GM19239 (cell line): Measurements from ENCODE around the gene SLC6A6.
A peak's percentile ranks its signal among the peaks of the same experiment; 100 is the strongest.

ENCODE experiments used
- DNase-seq: peaks from one replicate; pipeline ENCODE4 v3.0.0; 2011; ENCODE audit warnings: low spot score; ENCODE audit not compliant: insufficient read length
- FAIRE-seq: peaks from 2 replicates; lab custom pipeline; 2011; peaks lifted over from hg19 to GRCh38; lab: Jason Lieb, UNC

SLC6A6 gene

GRCh38 chr3:14414846-14415464 is 12.5 kb downstream of the SLC6A6 start:
- FAIRE-seq (no peak), DNase-seq (no peak)

GRCh38 chr3:14415501-14415900 is 13.1 kb downstream of the SLC6A6 start:
- DNase-seq = no peak
- FAIRE-seq = no peak

GRCh38 chr3:14416453-14416852 is 14.0 kb downstream of the SLC6A6 start:
- FAIRE-seq = no peak
- DNase-seq = no peak

- no peak for FAIRE-seq
- no peak for DNase-seq
Measured at GRCh38 chr3:14418296-14419250, 16.2 kb downstream of the SLC6A6 start.

GRCh38 chr3:14422016-14422963 is 19.9 kb downstream of the SLC6A6 start:
- no peak for FAIRE-seq
- DNase-seq = no peak

GRCh38 chr3:14423197-14423743 is 20.9 kb downstream of the SLC6A6 start:
- DNase-seq (no peak), FAIRE-seq (peak; percentile 28)

GRCh38 chr3:14423963-14424362 is 21.6 kb downstream of the SLC6A6 start:
- DNase-seq (no peak), FAIRE-seq (no peak)

- FAIRE-seq (peak; percentile 75), DNase-seq (no peak)
Measured at GRCh38 chr3:14424711-14425580, 22.5 kb downstream of the SLC6A6 start.

GRCh38 chr3:14425581-14426304 is 23.3 kb downstream of the SLC6A6 start:
- peak; percentile 74 for FAIRE-seq
- peak; percentile 57 for DNase-seq

- DNase-seq (no peak), FAIRE-seq (no peak)
Measured at GRCh38 chr3:14426305-14426620, 23.9 kb downstream of the SLC6A6 start.

GRCh38 chr3:14428087-14429033 is 26.0 kb downstream of the SLC6A6 start:
- DNase-seq = no peak
- FAIRE-seq = no peak

GRCh38 chr3:14429237-14429636 is 26.8 kb downstream of the SLC6A6 start:
- no peak for DNase-seq
- FAIRE-seq = no peak

GRCh38 chr3:14429640-14430039 is 27.2 kb downstream of the SLC6A6 start:
- no peak for DNase-seq
- FAIRE-seq = no peak

GRCh38 chr3:14430053-14430452 is 27.6 kb downstream of the SLC6A6 start:
- no peak for FAIRE-seq
- DNase-seq = no peak

GRCh38 chr3:14430706-14431451 is 28.5 kb downstream of the SLC6A6 start:
- FAIRE-seq (no peak), DNase-seq (no peak)

- FAIRE-seq (no peak), DNase-seq (no peak)
Measured at GRCh38 chr3:14431452-14431916, 29.1 kb downstream of the SLC6A6 start.
